HUES48 (cell line): ENCODE results near the gene RB1.

Source experiments
- H3K27ac ChIP-seq: one replicate; pipeline ENCODE4 v1.7.0; 2013; ENCODE audit warnings: low read depth, low read length, inconsistent platforms
- H3K27me3 ChIP-seq: 2 replicates; pipeline ENCODE4 v1.6.1; 2013; ENCODE audit warnings: mild to moderate bottlenecking, low read length; ENCODE audit not compliant: control insufficient read depth, insufficient read depth
- H3K36me3 ChIP-seq: 2 replicates; pipeline ENCODE4 v1.6.1; 2013; ENCODE audit warnings: low read length; ENCODE audit not compliant: control insufficient read depth, insufficient read depth
- H3K4me1 ChIP-seq: 2 replicates; pipeline ENCODE4 v1.6.1; 2013; ENCODE audit warnings: mild to moderate bottlenecking, low read length; ENCODE audit not compliant: control insufficient read depth, insufficient read depth
- H3K4me3 ChIP-seq: 2 replicates; pipeline ENCODE4 v1.5.1; 2013; ENCODE audit warnings: mild to moderate bottlenecking, low read depth, low read length
- H3K9ac ChIP-seq: 2 replicates; pipeline ENCODE4 v1.6.1; 2013; ENCODE audit warnings: mild to moderate bottlenecking, low read depth, low read length, moderate library complexity
- H3K9me3 ChIP-seq: 2 replicates; pipeline ENCODE4 v1.6.1; 2013; ENCODE audit warnings: low read length; ENCODE audit not compliant: control insufficient read depth, insufficient read depth

Gene RB1

DNA sequence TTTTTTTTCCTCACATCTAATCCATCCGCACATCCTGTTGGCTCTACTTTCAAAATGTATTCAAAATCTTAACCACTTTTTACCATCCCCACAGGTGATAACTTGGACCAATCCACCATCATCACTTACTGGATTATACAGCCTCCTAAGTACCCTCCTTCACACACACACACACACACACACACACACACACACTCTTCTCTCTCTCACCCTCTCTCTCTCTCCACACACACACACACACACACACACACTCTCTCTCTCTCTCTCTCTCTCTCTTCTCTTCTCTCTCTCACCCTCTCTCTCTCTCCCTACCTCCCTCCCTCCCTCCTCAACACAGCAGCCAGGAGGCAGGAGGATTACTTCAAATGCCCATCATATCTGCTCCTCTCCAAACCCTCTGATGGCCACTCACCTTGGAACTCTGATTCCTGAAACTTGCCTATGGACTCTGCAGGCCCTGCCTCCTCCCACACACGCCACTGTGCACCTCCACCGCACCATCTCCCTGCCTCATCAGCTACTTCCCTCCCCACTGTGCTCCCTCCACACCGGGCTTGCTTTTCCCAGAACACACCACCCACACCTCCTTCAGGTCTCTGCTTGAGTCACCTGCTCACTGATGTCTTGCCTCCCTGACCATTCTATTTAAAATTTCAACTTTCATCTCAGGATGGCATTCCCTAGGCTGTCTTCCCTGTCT, 189.7 kb downstream of the RB1 start:
- H3K9me3 ChIP-seq: no peaks in the 10 kb centered on the region
- no peaks in the 10 kb centered on the region for H3K27me3 ChIP-seq
- H3K27ac ChIP-seq: no peak overlapping the region
- peaks cover 7% of the 10 kb centered on the region; the same call in 1 of the 2 replicates for H3K4me1 ChIP-seq
- H3K36me3 ChIP-seq: peaks cover 10% of the 10 kb centered on the region; the same call in 1 of the 2 replicates
- no peak overlapping the region for H3K4me3 ChIP-seq
- H3K9ac ChIP-seq: no peak overlapping the region

DNA sequence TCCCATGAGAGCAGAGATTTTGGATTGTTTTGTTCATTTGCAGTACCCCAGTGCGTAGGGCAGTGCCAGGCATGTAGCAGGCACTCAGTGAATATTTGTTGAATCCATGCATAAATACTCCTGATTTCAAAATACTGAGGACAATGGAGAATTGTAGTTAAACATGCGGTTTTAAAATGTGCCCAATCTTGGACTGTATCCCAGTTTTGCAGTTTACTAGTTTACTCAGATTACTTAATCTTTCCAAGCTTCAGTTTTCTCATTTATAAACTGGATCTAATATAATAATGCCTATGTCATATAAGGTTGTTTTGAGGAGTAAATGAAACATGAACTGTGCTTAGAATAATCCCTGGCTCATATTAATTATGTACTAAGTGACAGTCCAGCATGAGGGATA, 190.3 kb downstream of the RB1 start:
- Histone ChIP-seq H3K4me3 (no peak overlapping the region), H3K27ac (no peak overlapping the region), H3K27me3 (no peaks in the 10 kb centered on the region), H3K9me3 (no peaks in the 10 kb centered on the region), H3K36me3 (peaks cover 10% of the 10 kb centered on the region; the same call in 1 of the 2 replicates), H3K4me1 (peaks cover 7% of the 10 kb centered on the region; the same call in 1 of the 2 replicates), H3K9ac (no peak overlapping the region)

DNA sequence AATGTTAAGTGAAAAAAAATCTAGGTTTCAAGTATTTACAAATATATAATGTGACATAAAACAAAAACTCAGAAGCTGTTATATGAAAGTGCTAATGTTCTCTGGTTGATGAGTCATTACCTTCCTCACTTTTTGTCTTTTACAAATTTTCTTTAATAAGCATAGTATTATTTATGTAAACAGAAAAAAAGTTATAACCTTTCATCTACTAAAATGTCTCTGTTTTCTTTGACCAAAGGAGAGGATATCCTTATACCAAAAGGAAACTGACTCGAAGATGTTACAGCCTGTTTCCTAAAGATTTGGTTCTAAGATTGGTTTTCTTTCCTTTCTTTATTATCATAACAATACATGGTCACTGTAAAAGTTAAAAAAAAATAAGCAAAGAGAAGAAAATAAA, 191.3 kb downstream of the RB1 start:
- Histone ChIP-seq H3K4me3 (no peak overlapping the region), H3K36me3 (peaks cover 4% of the 10 kb centered on the region; the same call in 1 of the 2 replicates), H3K4me1 (peaks cover 7% of the 10 kb centered on the region; the same call in 1 of the 2 replicates), H3K27me3 (no peaks in the 10 kb centered on the region), H3K9ac (no peak overlapping the region), H3K27ac (no peak overlapping the region), H3K9me3 (no peaks in the 10 kb centered on the region)

DNA sequence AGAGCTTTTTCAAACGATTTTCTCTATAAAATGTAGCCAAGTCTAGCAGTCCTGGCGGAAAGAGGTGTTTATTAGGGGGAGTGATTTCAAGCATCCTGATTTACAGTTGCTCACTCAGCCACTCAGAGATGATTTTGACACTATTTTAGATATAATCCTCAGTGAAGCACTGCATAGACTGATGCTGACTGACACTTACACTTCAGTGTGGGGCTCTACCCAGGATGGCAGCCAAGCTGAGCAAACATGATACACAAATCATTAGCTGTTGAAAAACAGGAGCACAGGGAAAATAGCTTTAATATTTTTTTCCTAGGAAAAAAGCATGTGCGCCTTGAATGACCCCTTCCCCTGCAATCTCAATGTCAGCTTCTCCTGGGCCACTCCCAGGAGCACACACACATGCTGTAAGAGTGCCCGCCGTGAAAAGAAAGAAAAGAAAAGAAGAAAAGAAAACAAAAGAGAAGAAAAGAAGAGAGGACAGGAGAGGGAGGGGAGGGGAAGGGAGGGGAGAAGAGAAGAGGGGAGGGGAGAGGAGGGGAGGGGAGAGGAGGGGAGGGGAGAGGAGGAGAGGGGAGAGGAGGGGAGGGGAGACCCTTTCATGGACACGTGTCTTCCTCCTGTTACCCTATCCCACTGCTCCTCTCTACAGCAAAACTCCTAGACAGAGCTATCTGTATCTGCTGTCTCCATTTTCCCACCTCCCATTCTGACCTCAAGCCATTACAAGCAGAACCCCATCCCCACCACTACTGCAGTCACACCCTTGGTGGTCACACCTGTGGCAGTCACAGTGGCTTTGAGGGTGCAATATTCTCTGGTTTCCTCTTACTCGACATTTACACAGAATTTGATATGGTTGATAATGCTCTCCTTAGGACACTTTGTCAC, 193.0 kb downstream of the RB1 start:
- H3K4me3 ChIP-seq: no peak overlapping the region
- no peak overlapping the region for H3K27ac ChIP-seq
- peaks cover 7% of the 10 kb centered on the region; the same call in 1 of the 2 replicates for H3K4me1 ChIP-seq
- peaks cover 6% of the 10 kb centered on the region; the same call in 1 of the 2 replicates for H3K36me3 ChIP-seq
- no peak overlapping the region; the same call in 1 of the 2 replicates for H3K9ac ChIP-seq
- no peaks in the 10 kb centered on the region for H3K27me3 ChIP-seq
- H3K9me3 ChIP-seq: no peaks in the 10 kb centered on the region

DNA sequence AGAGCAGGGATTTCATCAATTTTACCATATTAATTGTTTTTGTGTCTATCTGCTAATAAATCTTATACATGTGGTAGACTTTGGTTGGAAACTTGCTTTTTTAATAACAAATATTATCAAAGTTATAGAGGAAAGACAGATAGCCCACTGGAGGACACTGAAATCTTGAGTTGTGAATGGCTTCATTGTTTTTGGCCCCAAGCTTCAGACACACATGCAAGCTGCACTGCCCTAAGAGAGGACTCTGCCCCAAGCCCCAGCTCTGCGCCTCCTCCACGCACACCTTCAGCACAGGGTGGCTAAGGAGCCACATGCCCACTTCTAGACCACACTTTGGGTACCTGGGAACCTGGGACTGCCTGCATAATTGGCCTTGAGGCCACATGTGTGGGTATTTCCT, 194.1 kb downstream of the RB1 start:
- H3K27ac ChIP-seq: no peak overlapping the region
- H3K27me3 ChIP-seq: no peaks in the 10 kb centered on the region
- peaks cover 7% of the 10 kb centered on the region; the same call in 1 of the 2 replicates for H3K4me1 ChIP-seq
- peaks cover 8% of the 10 kb centered on the region; the same call in 1 of the 2 replicates for H3K36me3 ChIP-seq
- H3K4me3 ChIP-seq: no peak overlapping the region
- no peak overlapping the region for H3K9ac ChIP-seq
- H3K9me3 ChIP-seq: no peaks in the 10 kb centered on the region

DNA sequence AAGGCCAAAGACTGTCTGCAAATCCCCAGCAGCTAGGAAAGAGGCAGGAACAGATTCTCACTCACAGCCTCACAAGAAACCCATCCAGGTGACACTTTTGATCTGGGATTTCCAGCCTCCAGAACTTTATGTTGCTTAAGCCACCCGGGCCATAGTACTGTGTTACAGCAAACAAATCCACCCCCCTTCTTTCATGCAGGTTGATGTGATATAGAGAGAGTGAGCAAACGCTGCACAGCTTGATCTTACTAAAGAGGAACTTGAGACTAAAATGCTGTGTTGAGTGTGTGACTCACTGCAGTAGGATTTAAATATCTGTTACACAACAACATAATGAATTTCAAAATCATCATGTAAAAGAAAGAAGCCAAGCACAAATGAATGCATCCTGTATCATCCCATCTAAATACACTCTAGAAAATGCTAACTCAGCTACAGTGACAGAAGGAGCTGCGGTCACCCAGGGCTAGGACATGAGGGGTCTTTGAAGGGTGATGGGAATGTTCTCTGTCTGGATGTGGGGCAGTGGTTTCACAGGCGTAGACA, 197.2 kb downstream of the RB1 start:
- Histone ChIP-seq H3K9me3 (no peaks in the 10 kb centered on the region), H3K4me1 (peaks cover 10% of the 10 kb centered on the region; the same call in 1 of the 2 replicates), H3K27ac (no peak overlapping the region), H3K36me3 (peaks cover 8% of the 10 kb centered on the region; the same call in 1 of the 2 replicates), H3K9ac (no peak overlapping the region), H3K27me3 (no peaks in the 10 kb centered on the region), H3K4me3 (no peak overlapping the region)

DNA sequence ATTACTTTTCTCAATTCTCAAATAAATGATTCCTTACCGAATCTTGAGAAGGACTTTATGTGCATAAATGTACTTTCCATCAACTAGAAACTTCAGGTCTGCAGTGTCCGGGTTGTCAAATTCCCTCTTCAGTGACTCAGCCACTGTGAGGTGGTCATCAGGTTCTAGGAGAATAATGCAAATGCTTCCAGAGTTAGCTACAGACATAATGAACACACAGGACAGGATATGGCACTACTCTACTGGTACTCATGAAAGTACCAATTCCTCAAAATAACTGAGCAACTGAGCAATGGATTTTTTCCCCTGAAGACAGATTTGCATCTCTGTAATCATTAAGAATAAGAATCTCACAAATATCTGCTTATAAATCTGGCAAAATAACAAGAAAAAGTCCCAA, 198.2 kb downstream of the RB1 start:
- Histone ChIP-seq H3K4me3 (no peak overlapping the region), H3K9me3 (no peaks in the 10 kb centered on the region), H3K4me1 (peaks cover 9% of the 10 kb centered on the region; the same call in 1 of the 2 replicates), H3K27me3 (no peaks in the 10 kb centered on the region), H3K27ac (no peak overlapping the region), H3K9ac (no peak overlapping the region), H3K36me3 (peaks cover 8% of the 10 kb centered on the region; the same call in 1 of the 2 replicates)

DNA sequence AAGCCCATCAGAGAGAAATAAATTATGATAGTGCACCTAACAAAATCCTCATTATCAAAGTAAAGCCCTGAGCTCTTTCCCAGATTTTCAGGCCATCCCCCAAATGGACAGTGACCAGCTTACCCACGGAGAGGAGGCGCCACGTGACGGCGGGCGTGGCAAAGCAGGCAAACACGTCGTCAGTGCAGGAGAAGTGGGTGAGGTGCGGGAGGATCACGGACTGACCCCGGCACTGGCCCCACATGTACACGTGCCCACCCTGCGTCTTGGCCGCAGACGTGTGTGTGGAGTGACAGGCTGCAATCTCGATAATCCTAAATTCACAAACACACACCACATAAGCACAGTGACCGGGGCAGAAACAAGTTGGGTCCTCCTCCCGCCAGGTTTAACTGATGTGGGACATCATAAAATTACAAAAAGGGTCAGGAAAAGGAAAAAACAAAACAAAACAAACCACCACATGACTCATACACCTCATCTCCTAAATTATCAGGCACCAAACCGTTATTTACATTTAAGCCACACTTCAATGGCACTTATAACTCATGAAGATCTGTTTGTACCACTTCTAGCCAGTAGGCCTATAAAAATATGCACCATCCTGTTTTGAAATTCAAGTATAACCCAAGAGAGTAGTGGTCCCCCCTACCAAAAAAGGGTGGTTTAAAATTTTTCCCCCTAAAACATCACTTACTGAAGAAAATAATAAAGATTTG, 199.2 kb downstream of the RB1 start:
- Histone ChIP-seq H3K36me3 (peaks cover 8% of the 10 kb centered on the region; the same call in 1 of the 2 replicates), H3K4me3 (no peak overlapping the region), H3K4me1 (0 out of 2 replicates have a peak, but pooled peaks cover 3% of the 10 kb centered on the region), H3K9ac (no peak overlapping the region), H3K27me3 (no peaks in the 10 kb centered on the region), H3K9me3 (no peaks in the 10 kb centered on the region), H3K27ac (no peak overlapping the region)

DNA sequence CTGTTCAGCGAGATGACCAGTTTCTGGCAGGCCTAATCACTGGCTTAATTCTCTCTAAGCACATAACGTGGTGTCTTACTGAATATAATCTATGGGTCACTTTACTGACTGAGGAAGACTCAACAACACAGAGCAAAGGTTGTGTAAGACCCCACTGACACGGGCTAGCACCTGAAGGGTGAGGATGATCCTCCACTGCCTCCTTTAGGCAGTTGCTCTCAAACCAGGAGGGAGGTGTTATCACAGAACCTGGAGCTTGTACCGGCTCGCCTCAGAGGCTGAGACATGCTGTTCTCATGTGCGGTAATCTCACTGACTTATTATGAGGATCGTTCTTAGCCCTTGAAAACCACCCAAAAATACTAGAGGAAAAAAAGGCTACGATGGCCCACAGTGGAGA, 201.1 kb downstream of the RB1 start:
- H3K4me1 ChIP-seq: 0 out of 2 replicates have a peak, but pooled peaks cover 3% of the 10 kb centered on the region
- no peaks in the 10 kb centered on the region for H3K27me3 ChIP-seq
- no peaks in the 10 kb centered on the region for H3K9me3 ChIP-seq
- no peak overlapping the region for H3K27ac ChIP-seq
- peaks cover 8% of the 10 kb centered on the region; the same call in 1 of the 2 replicates for H3K36me3 ChIP-seq
- H3K9ac ChIP-seq: no peak overlapping the region
- H3K4me3 ChIP-seq: no peak overlapping the region

DNA sequence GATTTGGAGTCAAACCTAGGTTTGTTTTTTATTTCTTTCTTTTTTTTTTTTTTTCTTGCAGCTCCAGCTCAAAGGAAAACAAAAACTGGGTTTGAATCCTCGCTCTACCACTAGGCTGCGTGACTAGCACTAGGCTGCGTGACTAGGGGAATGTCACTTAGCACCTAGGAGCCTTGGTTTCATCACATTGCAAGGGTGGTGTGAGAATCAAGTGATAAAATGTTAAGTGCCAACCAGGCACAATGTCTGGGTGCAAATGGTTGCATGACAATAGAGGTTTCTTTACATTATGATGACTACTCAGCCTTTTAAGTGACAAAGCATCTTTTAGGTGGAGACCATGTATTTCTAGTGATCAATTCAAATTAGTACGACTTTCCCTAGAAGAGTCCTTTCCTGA, 201.5 kb downstream of the RB1 start:
- Histone ChIP-seq H3K9me3 (no peaks in the 10 kb centered on the region), H3K36me3 (peaks cover 8% of the 10 kb centered on the region; the same call in 1 of the 2 replicates), H3K27me3 (no peaks in the 10 kb centered on the region), H3K27ac (no peak overlapping the region), H3K4me3 (no peak overlapping the region), H3K9ac (no peak overlapping the region), H3K4me1 (0 out of 2 replicates have a peak, but pooled peaks cover 3% of the 10 kb centered on the region)
